A549 (cell line): Measurements from ENCODE around the gene HOXD12.

Experiments
- BHLHE40 ChIP-seq: IDR thresholded peaks from 2 replicates; pipeline ENCODE4 v1.6.1; 2012; ENCODE audit warnings: low read depth, low read length, inconsistent platforms
- CBX8 ChIP-seq: fragments of 200-600 bp; sonication (generic); IDR thresholded peaks from 2 replicates; pipeline ENCODE4 v1.6.1; 2016
- CTCF ChIP-seq: fragments of >200 bp; sonication (Bioruptor Twin); formaldehyde crosslinking; IDR thresholded peaks from 3 replicates; pipeline ENCODE4 v1.5.1; 2016
- EHMT2 ChIP-seq: fragments of 200-600 bp; sonication (generic); IDR thresholded peaks from 2 replicates; pipeline ENCODE4 v1.6.1; 2016; ENCODE audit warnings: antibody characterized with exemption, low read depth, mild to moderate bottlenecking, moderate library complexity
- HOXB5 ChIP-seq: fragments of 250-450 bp; sonication (Bioruptor Pico); IDR thresholded peaks from 2 replicates; pipeline ENCODE4 v1.5.0; 2020; ENCODE audit warnings: mild to moderate bottlenecking, moderate library complexity
- JUNB ChIP-seq: fragments of >200 bp; sonication (Bioruptor Twin); formaldehyde crosslinking; IDR thresholded peaks from 2 replicates; pipeline ENCODE4 v1.6.1; 2016
- KDM5A ChIP-seq: fragments of 200-600 bp; sonication (generic); IDR thresholded peaks from 2 replicates; pipeline ENCODE4 v1.6.1; 2016; ENCODE audit warnings: antibody characterized with exemption, mild to moderate bottlenecking
- PBX3 ChIP-seq: IDR thresholded peaks from 2 replicates; pipeline ENCODE4 v1.6.1; 2012
- POLR2A ChIP-seq: IDR thresholded peaks from 2 replicates; pipeline ENCODE4 v1.6.1; 2012; ENCODE audit warnings: mild to moderate bottlenecking, low read length
- RCOR1 ChIP-seq: fragments of 150-350 bp; IDR thresholded peaks from 2 replicates; pipeline ENCODE4 v1.6.1; 2014; ENCODE audit warnings: antibody characterized with exemption, low read length, low read depth

DNA sequence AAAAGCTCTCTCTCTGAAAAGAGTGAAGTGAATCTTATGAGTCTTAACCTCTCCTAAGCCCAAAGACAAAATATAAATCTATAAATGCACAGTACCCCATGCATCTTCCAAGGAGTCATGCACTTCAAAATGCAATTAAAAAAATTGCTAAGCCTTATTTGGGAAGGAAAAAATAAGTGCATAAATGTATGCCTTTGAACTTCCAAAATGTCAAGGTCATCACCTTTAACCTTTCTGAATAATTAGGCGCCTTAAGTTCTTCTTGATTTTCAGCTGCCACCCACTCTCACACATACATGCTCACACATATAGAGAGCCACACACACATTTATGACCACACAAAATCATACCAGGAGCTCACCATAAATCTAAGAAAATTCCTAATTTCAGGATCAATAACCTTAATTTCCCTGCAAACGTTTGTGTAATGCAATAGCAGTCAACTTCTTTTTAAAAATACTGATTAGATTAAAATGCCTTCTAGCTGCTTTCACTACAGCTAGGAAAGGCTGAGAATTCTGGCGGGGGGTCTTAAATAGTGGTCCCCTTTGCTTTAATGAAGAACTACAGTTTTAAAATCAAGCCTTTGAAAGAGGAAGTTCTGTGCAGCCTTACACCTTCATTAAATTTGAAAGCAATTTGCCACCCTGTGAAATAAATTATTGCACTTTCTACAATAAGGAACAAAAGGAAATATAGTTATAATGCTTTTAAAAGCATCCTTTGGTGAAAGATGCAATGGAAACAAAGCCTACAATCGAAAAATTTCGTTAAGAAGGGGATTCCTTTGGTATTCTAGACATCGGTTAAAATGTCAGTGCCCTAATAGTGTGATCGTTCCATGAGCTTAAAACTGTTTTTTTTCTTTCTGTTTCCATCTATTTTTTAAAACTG lies 11.1 kb downstream of the HOXD12 start:
- TF ChIP-seq CTCF, result no peak
- TF ChIP-seq RCOR1, result no peak
- no peak for TF ChIP-seq KDM5A
- TF ChIP-seq CBX8, result no peak
- no peak for TF ChIP-seq POLR2A
- no peak for TF ChIP-seq BHLHE40
- TF ChIP-seq EHMT2, result no peak
- TF ChIP-seq HOXB5 (CRISPR knock-in tag), result no peak
- no peak for TF ChIP-seq JUNB
- TF ChIP-seq PBX3, result no peak
